GM12891 (cell line): Measurements from ENCODE around the gene NUDT9.

Experiments
- POLR2A ChIP-seq: IDR thresholded peaks from 2 replicates; pipeline ENCODE4 v1.6.1; 2011; ENCODE audit warnings: low read depth, low read length, control low read depth
- TAF1 ChIP-seq: IDR thresholded peaks from 2 replicates; pipeline ENCODE4 v1.6.1; 2011; ENCODE audit warnings: low read depth, low read length, control low read depth

GRCh38 chr4:87410679-87411078 is 11.7 kb upstream of the NUDT9 start:
- no peak for TF ChIP-seq TAF1
- TF ChIP-seq POLR2A = no peak
